ENCODE data around the gene SRP68.

DNA sequence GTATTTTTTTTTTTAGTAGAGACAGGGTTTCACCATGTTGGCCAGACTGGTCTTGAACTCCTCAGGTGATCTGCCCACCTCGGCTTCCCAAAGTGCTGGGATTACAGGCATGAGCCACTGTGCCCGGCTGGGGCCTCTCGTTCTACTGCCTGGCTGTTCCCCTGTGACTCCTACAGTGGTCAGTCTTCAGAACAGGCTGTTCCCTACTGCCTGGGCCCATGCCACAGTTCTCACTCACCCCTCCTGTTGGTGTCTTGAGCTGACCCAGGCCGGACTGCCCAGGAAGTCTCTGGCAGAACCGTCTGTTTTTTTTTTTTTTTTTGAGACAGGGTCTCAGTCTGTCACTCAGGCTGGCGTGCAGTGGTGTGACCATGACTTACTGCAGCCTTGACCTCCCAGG lies 68.4 kb downstream of the SRP68 start:
- TF ChIP-seq, protein P1, sequence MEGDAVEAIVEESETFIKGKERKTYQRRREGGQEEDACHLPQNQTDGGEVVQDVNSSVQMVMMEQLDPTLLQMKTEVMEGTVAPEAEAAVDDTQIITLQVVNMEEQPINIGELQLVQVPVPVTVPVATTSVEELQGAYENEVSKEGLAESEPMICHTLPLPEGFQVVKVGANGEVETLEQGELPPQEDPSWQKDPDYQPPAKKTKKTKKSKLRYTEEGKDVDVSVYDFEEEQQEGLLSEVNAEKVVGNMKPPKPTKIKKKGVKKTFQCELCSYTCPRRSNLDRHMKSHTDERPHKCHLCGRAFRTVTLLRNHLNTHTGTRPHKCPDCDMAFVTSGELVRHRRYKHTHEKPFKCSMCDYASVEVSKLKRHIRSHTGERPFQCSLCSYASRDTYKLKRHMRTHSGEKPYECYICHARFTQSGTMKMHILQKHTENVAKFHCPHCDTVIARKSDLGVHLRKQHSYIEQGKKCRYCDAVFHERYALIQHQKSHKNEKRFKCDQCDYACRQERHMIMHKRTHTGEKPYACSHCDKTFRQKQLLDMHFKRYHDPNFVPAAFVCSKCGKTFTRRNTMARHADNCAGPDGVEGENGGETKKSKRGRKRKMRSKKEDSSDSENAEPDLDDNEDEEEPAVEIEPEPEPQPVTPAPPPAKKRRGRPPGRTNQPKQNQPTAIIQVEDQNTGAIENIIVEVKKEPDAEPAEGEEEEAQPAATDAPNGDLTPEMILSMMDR (IDR thresholded peaks at IDR 0.05; ENCODE audit: insufficient read depth, low read depth, low read length) = no peak
- no peak for TF ChIP-seq EZH2 (IDR thresholded peaks at IDR 0.05; ENCODE audit: insufficient read depth, low read length)

Data from astrocyte (in vitro differentiated cells and primary cell).